ENCODE results near the gene TSPAN4.

GRCh38 chr11:858762-859339 is 16.2 kb downstream of the TSPAN4 start:
- TF ChIP-seq POLR2A (IDR thresholded peaks at IDR 0.05), result no peak
- no peak for TF ChIP-seq CTCF (IDR thresholded peaks at IDR 0.05)
- no peak for TF ChIP-seq POLR2AphosphoS5 (IDR thresholded peaks at IDR 0.05)
